Activated gamma-delta T cell (primary cell): ENCODE data around the gene ERGIC3.

Experiments
- DNase-seq: peaks from one replicate; lab custom pipeline; 2025; lab: John Stamatoyannopoulos, UW

The ERGIC3 gene

GRCh38 chr20:35561268-35561667 is 19.4 kb downstream of the ERGIC3 start:
- no peak for DNase-seq

- DNase-seq: no peak
Observed at GRCh38 chr20:35561671-35562070, 19.8 kb downstream of the ERGIC3 start.

GRCh38 chr20:35562541-35563110 is 20.7 kb downstream of the ERGIC3 start:
- no peak for DNase-seq

GRCh38 chr20:35563834-35564233 is 22.0 kb downstream of the ERGIC3 start:
- DNase-seq: no peak

GRCh38 chr20:35564905-35565304 is 23.0 kb downstream of the ERGIC3 start:
- no peak for DNase-seq

GRCh38 chr20:35568645-35569044 is 26.8 kb downstream of the ERGIC3 start:
- no peak for DNase-seq

- no peak for DNase-seq
Observed at GRCh38 chr20:35571555-35571954, 29.7 kb downstream of the ERGIC3 start.

GRCh38 chr20:35572838-35573237 is 31.0 kb downstream of the ERGIC3 start:
- DNase-seq: no peak

GRCh38 chr20:35575958-35576357 is 34.1 kb downstream of the ERGIC3 start:
- no peak for DNase-seq

GRCh38 chr20:35576816-35577215 is 34.9 kb downstream of the ERGIC3 start:
- DNase-seq: no peak

- no peak for DNase-seq
Observed at GRCh38 chr20:35578469-35578868, 36.6 kb downstream of the ERGIC3 start.

- DNase-seq: no peak
Observed at GRCh38 chr20:35579196-35579595, 37.3 kb downstream of the ERGIC3 start.

- no peak for DNase-seq
Observed at GRCh38 chr20:35582131-35582530, 40.3 kb downstream of the ERGIC3 start.

- DNase-seq: no peak
Observed at GRCh38 chr20:35582741-35583404, 41.0 kb downstream of the ERGIC3 start.

- no peak for DNase-seq
Observed at GRCh38 chr20:35583636-35584560, 42.0 kb downstream of the ERGIC3 start.

- DNase-seq: no peak
Observed at GRCh38 chr20:35586751-35587425, 45.0 kb downstream of the ERGIC3 start.

- DNase-seq: no peak
Observed at GRCh38 chr20:35587436-35587835, 45.6 kb downstream of the ERGIC3 start.

- no peak for DNase-seq
Observed at GRCh38 chr20:35588397-35588796, 46.5 kb downstream of the ERGIC3 start.

GRCh38 chr20:35592339-35592974 is 50.6 kb downstream of the ERGIC3 start:
- no peak for DNase-seq

- no peak for DNase-seq
Observed at GRCh38 chr20:35595456-35595855, 53.6 kb downstream of the ERGIC3 start.

- no peak for DNase-seq
Observed at GRCh38 chr20:35595901-35596300, 54.0 kb downstream of the ERGIC3 start.

GRCh38 chr20:35597186-35597585 is 55.3 kb downstream of the ERGIC3 start:
- DNase-seq: no peak
